Measurements from ENCODE around the gene DPT. TPM values are rescaled to one million over a fixed set of nuclear protein-coding genes. Genes with fewer than 3 reads are reported as not detected.

DPT gene
- total RNA-seq, 1 donor: 1.7 TPM

GRCh38 chr1:168708698-168709404 lies 20.2 kb downstream of the DPT start:
- no peak for DNase-seq (ENCODE audit: low read depth)

GRCh38 chr1:168706391-168706992 lies 22.5 kb downstream of the DPT start:
- TF ChIP-seq CTCF (IDR thresholded peaks at IDR 0.05; ENCODE audit: insufficient read depth, low read depth, low read length): no peak
- DNase-seq (ENCODE audit: low read depth): no peak
- H3K4me3 ChIP-seq (ENCODE audit: low read depth, low read length): no peak overlapping the region

More at GRCh38 chr1:168708698-168709404, 20.2 kb downstream of the DPT start:
- TF ChIP-seq CTCF (IDR thresholded peaks at IDR 0.05; ENCODE audit: insufficient read depth, low read depth, low read length): no peak
- H3K4me3 ChIP-seq (ENCODE audit: low read depth, low read length): no peak overlapping the region

GRCh38 chr1:168700575-168701268 lies 28.3 kb downstream of the DPT start:
- TF ChIP-seq CTCF (IDR thresholded peaks at IDR 0.05; ENCODE audit: insufficient read depth, low read depth, low read length): no peak
- no peak for DNase-seq (ENCODE audit: low read depth)
- no peak overlapping the region for H3K4me3 ChIP-seq (ENCODE audit: low read depth, low read length)

- H3K4me3 ChIP-seq (ENCODE audit: low read depth, low read length): no peak overlapping the region
- DNase-seq (ENCODE audit: low read depth): no peak
- no peak for TF ChIP-seq CTCF (IDR thresholded peaks at IDR 0.05; ENCODE audit: insufficient read depth, low read depth, low read length)
These were observed 30.6 kb downstream of the DPT start for GRCh38 chr1:168698453-168698852.

GRCh38 chr1:168697356-168698126 lies 31.5 kb downstream of the DPT start:
- DNase-seq (ENCODE audit: low read depth): no peak

More at GRCh38 chr1:168697356-168698126, 31.5 kb downstream of the DPT start:
- TF ChIP-seq CTCF (IDR thresholded peaks at IDR 0.05; ENCODE audit: insufficient read depth, low read depth, low read length): no peak
- no peak overlapping the region for H3K4me3 ChIP-seq (ENCODE audit: low read depth, low read length)

Measured in fibroblast of villous mesenchyme (primary cell).